ENCODE measurements around the gene ZNF687.
A peak's percentile ranks its signal among the peaks of the same experiment; 100 is the strongest.

ZNF687 gene

GRCh38 chr1:151313501-151313900 is 31.4 kb downstream of the ZNF687 start:
- H3K27ac ChIP-seq: no peak overlapping the region

GRCh38 chr1:151314137-151314875 is 32.2 kb downstream of the ZNF687 start:
- no peak for TF ChIP-seq CTCF (IDR thresholded peaks at IDR 0.05; ENCODE audit: low read depth, low read length, missing control alignments)
- DNase-seq: peak; percentile 75
- Histone ChIP-seq H3K36me3 (replicated peaks) (peaks cover 27% of the 10 kb centered on the region), H3K27me3 (replicated peaks) (no peaks in the 10 kb centered on the region), H3K4me3 (ENCODE audit: low read depth, low read length) (no peak overlapping the region), H3K27ac (peak overlapping the region; percentile 9)
- in situ Hi-C loops (cut with HindIII; ENCODE audit: low pct_ligation_motif_present, low sequenced_read_pairs): no loop called here

More at GRCh38 chr1:151313501-151313900, 31.4 kb downstream of the ZNF687 start:
- no peaks in the 10 kb centered on the region for H3K27me3 ChIP-seq (replicated peaks)
- TF ChIP-seq CTCF (IDR thresholded peaks at IDR 0.05; ENCODE audit: low read depth, low read length, missing control alignments): no peak
- peaks cover 29% of the 10 kb centered on the region for H3K36me3 ChIP-seq (replicated peaks)
- no peak for DNase-seq
- H3K4me3 ChIP-seq (ENCODE audit: low read depth, low read length): no peak overlapping the region
- in situ Hi-C loops (cut with HindIII; ENCODE audit: low pct_ligation_motif_present, low sequenced_read_pairs): no loop called here

- H3K4me3 ChIP-seq (ENCODE audit: low read depth, low read length): no peak overlapping the region
- in situ Hi-C loops (cut with HindIII; ENCODE audit: low pct_ligation_motif_present, low sequenced_read_pairs): no loop called here
- H3K36me3 ChIP-seq (replicated peaks): peaks cover 29% of the 10 kb centered on the region
- no peak for DNase-seq
- no peak for TF ChIP-seq CTCF (IDR thresholded peaks at IDR 0.05; ENCODE audit: low read depth, low read length, missing control alignments)
- H3K27me3 ChIP-seq (replicated peaks): no peaks in the 10 kb centered on the region
- H3K27ac ChIP-seq: no peak overlapping the region
These were observed 33.6 kb downstream of the ZNF687 start for GRCh38 chr1:151315565-151316235.

GRCh38 chr1:151318975-151319374 is 36.9 kb downstream of the ZNF687 start:
- in situ Hi-C loops (cut with HindIII; ENCODE audit: low pct_ligation_motif_present, low sequenced_read_pairs): no loop called here
- no peak for DNase-seq
- Histone ChIP-seq H3K27ac (no peak overlapping the region), H3K4me3 (ENCODE audit: low read depth, low read length) (no peak overlapping the region), H3K36me3 (replicated peaks) (peaks cover 30% of the 10 kb centered on the region), H3K27me3 (replicated peaks) (no peaks in the 10 kb centered on the region)
- TF ChIP-seq CTCF (IDR thresholded peaks at IDR 0.05; ENCODE audit: low read depth, low read length, missing control alignments): no peak

GRCh38 chr1:151324390-151324930 is 42.4 kb downstream of the ZNF687 start:
- peaks cover 22% of the 10 kb centered on the region for H3K36me3 ChIP-seq (replicated peaks)
- no peak overlapping the region for H3K27ac ChIP-seq
- H3K27me3 ChIP-seq (replicated peaks): no peaks in the 10 kb centered on the region
- no peak for TF ChIP-seq CTCF (IDR thresholded peaks at IDR 0.05; ENCODE audit: low read depth, low read length, missing control alignments)
- in situ Hi-C loops (cut with HindIII; ENCODE audit: low pct_ligation_motif_present, low sequenced_read_pairs): no loop called here
- H3K4me3 ChIP-seq (ENCODE audit: low read depth, low read length): no peak overlapping the region
- no peak for DNase-seq

Data from brain microvascular endothelial cell (primary cell).